Heart left ventricle (tissue), 16 donors: Measurements from ENCODE around the gene TIGIT. TPM values are rescaled to one million over a fixed set of nuclear protein-coding genes. Genes with fewer than 3 reads are reported as not detected.
"Not testable (repeated sequence)": the region's sequence is repeated elsewhere in the genome, so short reads cannot be mapped to it uniquely, and the experiment has no call there.

Experiments used
- ATAC-seq, 4 donors: fragments of 200-7000 bp; cut with Tn5 transposase; one replicate each; pipeline ENCODE4 v1.9.1; 2020 to 2022; ENCODE audit warnings: moderate library complexity in 4 of 4, mild to moderate bottlenecking in 3 of 4, moderate number of reproducible peaks in 1 of 4
- DNase-seq, 5 donors: peaks; one replicate each; pipeline ENCODE4 v3.0.0-alpha.2; 2020
- H3K27ac ChIP-seq, 12 donors: fragments of 200-600 bp; sonication (generic) in 4 of 12; one replicate each; pipeline versions ENCODE4 v1.5.0 to v1.8.0; 2016 to 2022; ENCODE audit warnings: mild to moderate bottlenecking in 2 of 12
- H3K27me3 ChIP-seq, 9 donors: fragments of 200-600 bp; sonication (generic) in 2 of 9; one replicate each; pipeline versions ENCODE4 v1.5.1 to v1.8.0; 2016 to 2022; ENCODE audit warnings: mild to moderate bottlenecking in 3 of 9
- H3K36me3 ChIP-seq, 9 donors: fragments of 200-600 bp; sonication (generic) in 2 of 9; one replicate each; pipeline versions ENCODE4 v1.5.0 to v1.8.0; 2018 to 2022; ENCODE audit warnings: mild to moderate bottlenecking in 2 of 9
- H3K4me1 ChIP-seq, 12 donors: fragments of 200-600 bp; sonication (generic) in 4 of 12; one replicate each; pipeline versions ENCODE4 v1.5.0 to v1.8.0; 2016 to 2022; ENCODE audit warnings: mild to moderate bottlenecking in 3 of 12
- H3K4me3 ChIP-seq, 12 donors: fragments of 200-600 bp; sonication (generic) in 4 of 12; one replicate each; pipeline versions ENCODE4 v1.5.0 to v1.8.0; 2017 to 2022; ENCODE audit warnings: mild to moderate bottlenecking in 9 of 12, moderate library complexity in 4 of 12
- H3K9me3 ChIP-seq, 12 donors: fragments of 200-600 bp; sonication (generic) in 4 of 12; one replicate each; pipeline versions ENCODE4 v1.5.0 to v1.8.0; 2016 to 2022; ENCODE audit warnings: mild to moderate bottlenecking in 1 of 12
- CTCF ChIP-seq, 12 donors: fragments of 200-600 bp; sonication (generic) in 4 of 12; IDR thresholded peaks; one replicate each; pipeline versions ENCODE4 v1.5.0 to v1.8.0; 2018 to 2022; ENCODE audit warnings: antibody characterized with exemption in 12 of 12, mild to moderate bottlenecking in 5 of 12
- POLR2A ChIP-seq, 2 donors: fragments of 450-650 bp; IDR thresholded peaks; one replicate each; pipeline ENCODE4 v1.6.1; 2017; ENCODE audit warnings: antibody characterized with exemption in 2 of 2, mild to moderate bottlenecking in 2 of 2, moderate library complexity in 2 of 2
- WGBS, 4 donors: extraction: QIAGEN DNeasy Blood & Tissue Kit in 2 of 4; methylation state at CpG; one replicate each; pipeline versions ENCODE4 v1.1.5 to v1.1.7; 2013 to 2018; 5-methylcytosine and 5-hydroxymethylcytosine counted together
- intact Hi-C, 10 donors: fragments of 100-400 bp; cut with DNase I; formaldehyde crosslinking; loops; one replicate each; pipeline versions ENCODE4 v1.11.1 to v1.14.2; 2022
- polyA plus RNA-seq, 2 donors: library from polyadenylated mRNA; stranded (reverse); fragments of 200-250 nt; gene quantifications; one replicate each; pipeline ENCODE4 v1.2.3, GENCODE V29; 2013
- total RNA-seq, 9 donors: library from RNA; depleted of rRNA in 2 of 9; stranded (reverse); fragments of >200 nt in 2 of 9; fragmentation: NEBNext Ultra II Directional in 3 of 9; extraction: Animal tissue kit (Norgen Biotek cat#: 25700) in 3 of 9; gene quantifications; one replicate each; pipeline versions ENCODE4 v1.1.0 to v1.2.4, GENCODE V29; 2016 to 2023
- donor health status: ischemic (EF 13 %, LVEDD 7.1; RV severe dilation, severe dysfunction).
- donor health status: healthy with polysubstance abuse.
- donor health status: DM: no; HTN: yes; CAD: no.
- donor health status: DM: no; HTN: no; CAD: no.
- donor health status: ischemic (EF 25% LVEDD 6.9; RV normal size, moderate dysfunction).
- donor health status: ischemic (EF 25% LVEDD 5.7; RV mildly dilated, moderate dysfunction).
- donor health status: healthy.
- donor health status: DM: yes; HTN: yes; CAD: no.
- donor health status: ischemic (EF 35%, LVEDD 5.7; RV mildly dilated, moderate dysfunction).
- donor health status: nonischemic (EF 11% LVEDD 7.7; RV severe dilation, severe dysfunction).
- donor health status: DM: yes; HTN: yes; CAD: no.
- donor health status: PGD.
- donor health status: ischemic (EF 29% LVEDD 5.4; RV normal size, mild dysfunction).
- donor health status: nonischemic (EF 23%, LVEDD 6.1; RV moderate dilation, normal function).

Gene TIGIT
- total and polyA plus RNA-seq, 11 donors, result 0.04 to 3.8 (median 0.44) TPM; not detected in 7

GRCh38 chr3:114260152-114260551 is 33.7 kb upstream of the TIGIT start:
- Histone ChIP-seq H3K27me3 (no peaks in the 10 kb centered on the region), H3K9me3 (peaks cover 0 to 26% (median 5%) of the 10 kb centered on the region in 12 donors), H3K36me3 (no peaks in the 10 kb centered on the region), H3K27ac (no peak overlapping the region), H3K4me3 (no peak overlapping the region), H3K4me1 (no peaks in the 10 kb centered on the region)
- intact Hi-C loops, result no loop called here
- no peak for TF ChIP-seq CTCF (IDR thresholded peaks at IDR 0.05)
- TF ChIP-seq POLR2A (IDR thresholded peaks at IDR 0.05), result no peak
- ATAC-seq (no peak), DNase-seq (no peak)

- TF ChIP-seq POLR2A (IDR thresholded peaks at IDR 0.05) (no peak), CTCF (IDR thresholded peaks at IDR 0.05) (no peak)
- intact Hi-C loops, result no loop called here
Observed at GRCh38 chr3:114270019-114270418, 23.8 kb upstream of the TIGIT start.

GRCh38 chr3:114272271-114272670 is 21.6 kb upstream of the TIGIT start:
- Histone ChIP-seq H3K27ac (no peak overlapping the region), H3K9me3 (peaks cover 0 to 29% (median 11%) of the 10 kb centered on the region in 12 donors), H3K27me3 (no peaks in the 10 kb centered on the region), H3K36me3 (no peaks in the 10 kb centered on the region), H3K4me1 (no peaks in the 10 kb centered on the region), H3K4me3 (no peak overlapping the region)
- ATAC-seq (no peak), DNase-seq (no peak)
- 60 to 78% (median 69%) methylated on average over 1 of the region's 1 CpG for WGBS, 4 donors
- intact Hi-C loops, result no loop called here
- TF ChIP-seq POLR2A (IDR thresholded peaks at IDR 0.05) (no peak), CTCF (IDR thresholded peaks at IDR 0.05) (no peak)

More at GRCh38 chr3:114270019-114270418, 23.8 kb upstream of the TIGIT start:
- ATAC-seq (no peak), DNase-seq (no peak)
- Histone ChIP-seq H3K27me3 (no peaks in the 10 kb centered on the region), H3K4me1 (no peaks in the 10 kb centered on the region), H3K4me3 (no peak overlapping the region), H3K27ac (no peak overlapping the region), H3K9me3 (peaks cover 0 to 29% (median 11%) of the 10 kb centered on the region in 12 donors), H3K36me3 (no peaks in the 10 kb centered on the region)
- 86 to 94% (median 89%) methylated on average over 2 of the region's 2 CpGs for WGBS, 4 donors

- Histone ChIP-seq H3K27ac (no peak overlapping the region), H3K27me3 (no peaks in the 10 kb centered on the region), H3K4me1 (no peaks in the 10 kb centered on the region), H3K36me3 (no peaks in the 10 kb centered on the region), H3K4me3 (no peak overlapping the region), H3K9me3 (peaks cover 0 to 6% (median under 1%) of the 10 kb centered on the region in 12 donors)
- ATAC-seq (no peak), DNase-seq (no peak)
- intact Hi-C loops, result no loop called here
- no peak for TF ChIP-seq POLR2A (IDR thresholded peaks at IDR 0.05)
- no peak for TF ChIP-seq CTCF (IDR thresholded peaks at IDR 0.05)
- 60 to 100% (median 85%) methylated on average over 1 of the region's 1 CpG for WGBS, 4 donors
Observed at GRCh38 chr3:114274929-114275328, 18.9 kb upstream of the TIGIT start.

- DNase-seq, H3K36me3 ChIP-seq, H3K4me3 ChIP-seq, H3K4me1 ChIP-seq, intact Hi-C loops, H3K9me3 ChIP-seq, ATAC-seq, H3K27ac ChIP-seq, H3K27me3 ChIP-seq: not testable (repeated sequence)
- WGBS, 4 donors, result 92 to 97% (median 96%) methylated on average over 26 of the region's 26 CpGs
Observed at GRCh38 chr3:114276856-114277255, 17.0 kb upstream of the TIGIT start.
